ENCODE measurements around the gene DLL4. TPM values are rescaled to one million over a fixed set of nuclear protein-coding genes. Genes with fewer than 3 reads are reported as not detected.

Gene DLL4
- total RNA-seq: 11.5 TPM

GRCh38 chr15:40928821-40929659, at the start of gene DLL4:
DLL4 (plus strand) TSS chr15:40929340; CDS start chr15:40929669, 329 bp downstream.
- H3K27ac ChIP-seq (ENCODE audit: low read depth, low read length): peak within 1 kb of the TSS; percentile 54
- peaks cover 68 to 71% (median 69%) of the 10 kb centered on the region in 3 donors for H3K27me3 ChIP-seq (ENCODE audit: control insufficient read depth in 3 of 3, insufficient read depth in 3 of 3, low read length in 3 of 3)
- peak within 1 kb of the TSS; percentile 70 to 78 (median 77) for H3K4me3 ChIP-seq (ENCODE audit: low read length in 3 of 3)
- peak within 1 kb of the TSS; percentile 43 to 77 (median 68) for H3K9ac ChIP-seq (ENCODE audit: low read depth in 1 of 3, low read length in 3 of 3)
- no peaks in the 10 kb centered on the region for H3K9me3 ChIP-seq (ENCODE audit: control insufficient read depth in 3 of 3, low read length in 3 of 3)
- H3K4me1 ChIP-seq (ENCODE audit: control insufficient read depth in 3 of 3, insufficient read depth in 3 of 3, low read length in 3 of 3): peaks cover 35 to 59% (median 45%) of the 10 kb centered on the region in 3 donors
- peaks cover 0 to 6% (median 0%) of the 10 kb centered on the region in 3 donors for H3K36me3 ChIP-seq (ENCODE audit: control insufficient read depth in 3 of 3, insufficient read depth in 3 of 3, low read length in 3 of 3)

GRCh38 chr15:40879609-40880008, 49.5 kb upstream of the DLL4 start:
- no peak overlapping the region for H3K4me3 ChIP-seq (ENCODE audit: low read length in 3 of 3)

DNA sequence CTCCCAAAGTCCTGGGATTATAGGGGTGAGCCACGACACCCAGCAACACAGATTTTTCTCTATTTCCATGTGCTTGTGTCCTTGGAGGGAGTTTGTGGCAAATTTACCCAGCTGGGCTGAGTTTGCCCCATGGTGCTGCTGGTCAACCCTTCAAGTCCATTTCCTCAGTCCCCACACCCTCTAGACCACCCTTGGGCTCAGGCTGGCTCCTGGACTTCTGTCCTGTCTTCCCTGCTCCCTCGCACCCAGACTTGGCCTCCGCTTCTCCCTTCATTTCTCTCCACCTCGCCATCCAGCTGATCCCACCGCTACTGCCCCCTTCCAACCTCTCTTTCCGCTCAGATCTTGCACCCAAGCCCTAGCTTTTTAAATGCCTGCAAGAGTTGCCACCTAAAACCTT, 47.8 kb upstream of the DLL4 start:
- Histone ChIP-seq H3K36me3 (ENCODE audit: control insufficient read depth in 3 of 3, insufficient read depth in 3 of 3, low read length in 3 of 3) (no peaks in the 10 kb centered on the region), H3K9me3 (ENCODE audit: control insufficient read depth in 3 of 3, low read length in 3 of 3) (no peaks in the 10 kb centered on the region), H3K27me3 (ENCODE audit: control insufficient read depth in 3 of 3, insufficient read depth in 3 of 3, low read length in 3 of 3) (no peaks in the 10 kb centered on the region), H3K27ac (ENCODE audit: low read depth, low read length) (no peak overlapping the region), H3K9ac (ENCODE audit: low read depth in 1 of 3, low read length in 3 of 3) (no peak overlapping the region), H3K4me3 (ENCODE audit: low read length in 3 of 3) (no peak overlapping the region), H3K4me1 (ENCODE audit: control insufficient read depth in 3 of 3, insufficient read depth in 3 of 3, low read length in 3 of 3) (no peaks in the 10 kb centered on the region)

More at GRCh38 chr15:40879609-40880008, 49.5 kb upstream of the DLL4 start:
- Histone ChIP-seq H3K27ac (ENCODE audit: low read depth, low read length) (no peak overlapping the region), H3K27me3 (ENCODE audit: control insufficient read depth in 3 of 3, insufficient read depth in 3 of 3, low read length in 3 of 3) (no peaks in the 10 kb centered on the region), H3K4me1 (ENCODE audit: control insufficient read depth in 3 of 3, insufficient read depth in 3 of 3, low read length in 3 of 3) (no peaks in the 10 kb centered on the region), H3K36me3 (ENCODE audit: control insufficient read depth in 3 of 3, insufficient read depth in 3 of 3, low read length in 3 of 3) (no peaks in the 10 kb centered on the region), H3K9me3 (ENCODE audit: control insufficient read depth in 3 of 3, low read length in 3 of 3) (no peaks in the 10 kb centered on the region), H3K9ac (ENCODE audit: low read depth in 1 of 3, low read length in 3 of 3) (no peak overlapping the region)

DNA sequence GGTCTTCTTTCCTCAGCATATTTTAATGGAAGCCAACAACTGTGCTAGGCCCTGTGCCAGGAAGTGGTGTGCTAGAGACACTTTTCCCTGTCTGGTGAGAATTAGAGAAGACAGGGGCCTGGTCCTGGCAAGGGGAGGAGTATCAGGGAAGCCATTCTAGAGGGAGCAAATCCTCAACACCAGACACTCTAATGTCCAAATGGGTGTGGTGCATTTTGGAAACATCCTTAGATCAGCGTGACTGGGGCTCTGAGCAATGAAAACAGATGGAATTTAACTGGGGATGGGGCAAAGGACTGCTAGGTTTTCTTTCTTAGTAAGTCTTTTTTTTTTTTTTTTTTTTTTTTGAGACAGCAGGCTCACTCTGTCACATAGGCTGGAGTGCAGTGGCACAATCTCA, 42.6 kb upstream of the DLL4 start:
- Histone ChIP-seq H3K36me3 (ENCODE audit: control insufficient read depth in 3 of 3, insufficient read depth in 3 of 3, low read length in 3 of 3) (no peaks in the 10 kb centered on the region), H3K27ac (ENCODE audit: low read depth, low read length) (no peak overlapping the region), H3K4me3 (ENCODE audit: low read length in 3 of 3) (no peak overlapping the region), H3K9ac (ENCODE audit: low read depth in 1 of 3, low read length in 3 of 3) (no peak overlapping the region), H3K27me3 (ENCODE audit: control insufficient read depth in 3 of 3, insufficient read depth in 3 of 3, low read length in 3 of 3) (no peaks in the 10 kb centered on the region), H3K4me1 (ENCODE audit: control insufficient read depth in 3 of 3, insufficient read depth in 3 of 3, low read length in 3 of 3) (no peaks in the 10 kb centered on the region), H3K9me3 (ENCODE audit: control insufficient read depth in 3 of 3, low read length in 3 of 3) (no peaks in the 10 kb centered on the region)

- no peaks in the 10 kb centered on the region for H3K27me3 ChIP-seq (ENCODE audit: control insufficient read depth in 3 of 3, insufficient read depth in 3 of 3, low read length in 3 of 3)
- no peaks in the 10 kb centered on the region for H3K9me3 ChIP-seq (ENCODE audit: control insufficient read depth in 3 of 3, low read length in 3 of 3)
- no peak overlapping the region for H3K9ac ChIP-seq (ENCODE audit: low read depth in 1 of 3, low read length in 3 of 3)
- H3K4me1 ChIP-seq (ENCODE audit: control insufficient read depth in 3 of 3, insufficient read depth in 3 of 3, low read length in 3 of 3): peaks cover 7 to 8% (median 7%) of the 10 kb centered on the region in 3 donors
- no peak overlapping the region for H3K4me3 ChIP-seq (ENCODE audit: low read length in 3 of 3)
- no peak overlapping the region for H3K27ac ChIP-seq (ENCODE audit: low read depth, low read length)
- no peaks in the 10 kb centered on the region for H3K36me3 ChIP-seq (ENCODE audit: control insufficient read depth in 3 of 3, insufficient read depth in 3 of 3, low read length in 3 of 3)
These were observed 40.0 kb upstream of the DLL4 start for GRCh38 chr15:40889112-40889511.

- H3K4me1 ChIP-seq (ENCODE audit: control insufficient read depth in 3 of 3, insufficient read depth in 3 of 3, low read length in 3 of 3): peaks cover 15 to 25% (median 15%) of the 10 kb centered on the region in 3 donors
- no peak overlapping the region for H3K4me3 ChIP-seq (ENCODE audit: low read length in 3 of 3)
- H3K27ac ChIP-seq (ENCODE audit: low read depth, low read length): no peak overlapping the region
- H3K27me3 ChIP-seq (ENCODE audit: control insufficient read depth in 3 of 3, insufficient read depth in 3 of 3, low read length in 3 of 3): no peaks in the 10 kb centered on the region
- no peaks in the 10 kb centered on the region for H3K9me3 ChIP-seq (ENCODE audit: control insufficient read depth in 3 of 3, low read length in 3 of 3)
- H3K9ac ChIP-seq (ENCODE audit: low read depth in 1 of 3, low read length in 3 of 3): no peak overlapping the region
- H3K36me3 ChIP-seq (ENCODE audit: control insufficient read depth in 3 of 3, insufficient read depth in 3 of 3, low read length in 3 of 3): peaks cover 6 to 7% (median 6%) of the 10 kb centered on the region in 3 donors
These were observed 38.0 kb upstream of the DLL4 start for GRCh38 chr15:40891138-40891537.

DNA sequence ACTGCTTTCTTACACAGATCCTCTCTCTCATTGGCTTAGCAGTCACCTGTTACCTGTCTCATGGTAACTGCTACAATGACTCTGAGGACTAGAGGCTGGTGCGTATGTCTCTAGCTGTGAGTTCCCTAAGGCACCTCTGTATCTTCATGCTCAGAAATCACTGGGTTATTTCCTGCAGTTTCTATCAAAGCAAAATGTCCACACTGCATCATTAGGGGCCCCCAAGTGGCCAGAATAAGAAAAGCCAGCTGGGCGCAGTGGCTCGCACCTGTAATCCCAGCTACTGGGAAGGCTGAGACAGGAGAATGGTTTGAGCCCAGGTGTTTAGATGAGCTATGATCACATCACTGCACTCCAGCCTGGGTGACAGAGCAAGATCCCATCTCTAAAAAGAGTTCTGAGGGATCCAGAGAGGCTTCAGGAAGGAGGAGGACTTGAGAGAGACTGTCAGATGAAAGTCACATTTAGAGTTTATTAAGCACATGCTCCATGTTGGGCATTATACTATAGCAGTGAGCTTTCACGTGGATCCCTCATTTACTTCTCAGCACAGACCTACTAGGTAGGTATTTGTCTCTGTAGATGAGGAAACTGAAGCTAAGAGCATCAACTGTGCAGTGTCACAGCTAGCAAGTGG, 37.2 kb upstream of the DLL4 start:
- peaks cover 7 to 10% (median 8%) of the 10 kb centered on the region in 3 donors for H3K36me3 ChIP-seq (ENCODE audit: control insufficient read depth in 3 of 3, insufficient read depth in 3 of 3, low read length in 3 of 3)
- H3K4me3 ChIP-seq (ENCODE audit: low read length in 3 of 3): no peak overlapping the region
- H3K27me3 ChIP-seq (ENCODE audit: control insufficient read depth in 3 of 3, insufficient read depth in 3 of 3, low read length in 3 of 3): no peaks in the 10 kb centered on the region
- peaks cover 15 to 25% (median 15%) of the 10 kb centered on the region in 3 donors for H3K4me1 ChIP-seq (ENCODE audit: control insufficient read depth in 3 of 3, insufficient read depth in 3 of 3, low read length in 3 of 3)
- H3K9me3 ChIP-seq (ENCODE audit: control insufficient read depth in 3 of 3, low read length in 3 of 3): no peaks in the 10 kb centered on the region
- no peak overlapping the region for H3K9ac ChIP-seq (ENCODE audit: low read depth in 1 of 3, low read length in 3 of 3)
- H3K27ac ChIP-seq (ENCODE audit: low read depth, low read length): no peak overlapping the region

GRCh38 chr15:40892447-40893012, 36.6 kb upstream of the DLL4 start:
- Histone ChIP-seq H3K27ac (ENCODE audit: low read depth, low read length) (no peak overlapping the region), H3K36me3 (ENCODE audit: control insufficient read depth in 3 of 3, insufficient read depth in 3 of 3, low read length in 3 of 3) (peaks cover 7 to 10% (median 8%) of the 10 kb centered on the region in 3 donors)

GRCh38 chr15:40893019-40893670, 36.0 kb upstream of the DLL4 start:
- no peaks in the 10 kb centered on the region for H3K9me3 ChIP-seq (ENCODE audit: control insufficient read depth in 3 of 3, low read length in 3 of 3)
- H3K36me3 ChIP-seq (ENCODE audit: control insufficient read depth in 3 of 3, insufficient read depth in 3 of 3, low read length in 3 of 3): peaks cover 7 to 10% (median 8%) of the 10 kb centered on the region in 3 donors
- H3K4me1 ChIP-seq (ENCODE audit: control insufficient read depth in 3 of 3, insufficient read depth in 3 of 3, low read length in 3 of 3): peaks cover 15 to 25% (median 15%) of the 10 kb centered on the region in 3 donors
- no peaks in the 10 kb centered on the region for H3K27me3 ChIP-seq (ENCODE audit: control insufficient read depth in 3 of 3, insufficient read depth in 3 of 3, low read length in 3 of 3)
- peak overlapping the region in 2 of 3 donors; percentile 93 to 95 for H3K9ac ChIP-seq (ENCODE audit: low read depth in 1 of 3, low read length in 3 of 3)
- H3K4me3 ChIP-seq (ENCODE audit: low read length in 3 of 3): peak overlapping the region in 2 of 3 donors; percentile 86 to 94
- H3K27ac ChIP-seq (ENCODE audit: low read depth, low read length): peak overlapping the region; percentile 97

More at GRCh38 chr15:40892447-40893012, 36.6 kb upstream of the DLL4 start:
- no peak overlapping the region for H3K9ac ChIP-seq (ENCODE audit: low read depth in 1 of 3, low read length in 3 of 3)
- H3K9me3 ChIP-seq (ENCODE audit: control insufficient read depth in 3 of 3, low read length in 3 of 3): no peaks in the 10 kb centered on the region
- H3K4me3 ChIP-seq (ENCODE audit: low read length in 3 of 3): no peak overlapping the region
- H3K27me3 ChIP-seq (ENCODE audit: control insufficient read depth in 3 of 3, insufficient read depth in 3 of 3, low read length in 3 of 3): no peaks in the 10 kb centered on the region
- peaks cover 15 to 25% (median 15%) of the 10 kb centered on the region in 3 donors for H3K4me1 ChIP-seq (ENCODE audit: control insufficient read depth in 3 of 3, insufficient read depth in 3 of 3, low read length in 3 of 3)

All from skeletal muscle tissue (tissue), 4 donors.